ENCODE data around the gene MT1A. TPM values are rescaled to one million over a fixed set of nuclear protein-coding genes. Genes with fewer than 3 reads are reported as not detected.
A peak's percentile ranks its signal among the peaks of the same experiment; 100 is the strongest.

Gene MT1A
- total RNA-seq, 6 experiments from 2014 or later, result 0.50 to 1.5 TPM; not detected in 4

GRCh38 chr16:56593573-56594291 lies 44.7 kb upstream of the MT1A start:
- no peak overlapping the region for H3K4me3 Mint-ChIP-seq
- peaks cover 27% of the 10 kb centered on the region for H3K27me3 Mint-ChIP-seq (ENCODE audit: insufficient read depth)
- no peak for DNase-seq
- no peak for TF ChIP-seq CTCF (IDR thresholded peaks at IDR 0.05)
- H3K27ac Mint-ChIP-seq, result no peak overlapping the region
- H3K36me3 Mint-ChIP-seq (ENCODE audit: low read depth), result no peaks in the 10 kb centered on the region
- H3K9me3 Mint-ChIP-seq, result no peaks in the 10 kb centered on the region
- 0 out of 2 replicates have a peak, but pooled peaks cover 5% of the 10 kb centered on the region for H3K4me1 Mint-ChIP-seq (ENCODE audit: low read depth)

DNA sequence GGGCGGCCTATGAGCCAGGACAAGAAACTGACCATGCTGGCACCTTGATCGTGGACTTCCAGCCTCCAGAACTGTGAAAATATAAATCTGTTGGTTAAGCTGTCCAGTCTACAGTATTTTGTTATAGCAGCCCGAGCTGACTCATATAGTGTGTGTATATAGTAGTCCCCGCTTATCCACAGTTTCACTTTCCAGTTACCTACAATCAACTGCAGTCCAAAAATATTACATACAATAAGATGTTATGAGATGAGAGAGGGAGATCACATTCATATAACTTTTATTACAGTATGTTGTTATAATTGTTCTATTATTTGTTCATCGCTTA lies 44.2 kb upstream of the MT1A start:
- Mint-ChIP-seq H3K4me1 (ENCODE audit: low read depth) (0 out of 2 replicates have a peak, but pooled peaks cover 5% of the 10 kb centered on the region), H3K27ac (no peak overlapping the region), H3K9me3 (no peaks in the 10 kb centered on the region), H3K4me3 (no peak overlapping the region), H3K27me3 (ENCODE audit: insufficient read depth) (peaks cover 25% of the 10 kb centered on the region), H3K36me3 (ENCODE audit: low read depth) (no peaks in the 10 kb centered on the region)
- TF ChIP-seq CTCF (IDR thresholded peaks at IDR 0.05), result no peak
- no peak for DNase-seq

GRCh38 chr16:56600398-56600999 lies 38.0 kb upstream of the MT1A start:
- Mint-ChIP-seq H3K4me1 (ENCODE audit: low read depth) (peaks cover 22% of the 10 kb centered on the region), H3K4me3 (peak overlapping the region; percentile 28; the same call in 1 of the 2 replicates), H3K36me3 (ENCODE audit: low read depth) (no peaks in the 10 kb centered on the region), H3K27ac (no peak overlapping the region), H3K9me3 (no peaks in the 10 kb centered on the region), H3K27me3 (ENCODE audit: insufficient read depth) (peaks cover 13% of the 10 kb centered on the region)
- DNase-seq, result peak; percentile 73
- peak; percentile 87 for TF ChIP-seq CTCF (IDR thresholded peaks at IDR 0.05)

- Mint-ChIP-seq H3K4me3 (no peak overlapping the region), H3K9me3 (no peaks in the 10 kb centered on the region), H3K27me3 (ENCODE audit: insufficient read depth) (peaks cover 9% of the 10 kb centered on the region; the same call in 1 of the 2 replicates), H3K4me1 (ENCODE audit: low read depth) (peaks cover 30% of the 10 kb centered on the region), H3K36me3 (ENCODE audit: low read depth) (peaks cover 3% of the 10 kb centered on the region; the same call in 1 of the 2 replicates), H3K27ac (no peak overlapping the region)
- DNase-seq, result no peak
- TF ChIP-seq CTCF (IDR thresholded peaks at IDR 0.05), result no peak
Observed at GRCh38 chr16:56601325-56601724, 37.1 kb upstream of the MT1A start.

GRCh38 chr16:56603589-56603988 lies 34.9 kb upstream of the MT1A start:
- peaks cover 4% of the 10 kb centered on the region; the same call in 1 of the 2 replicates for H3K36me3 Mint-ChIP-seq (ENCODE audit: low read depth)
- H3K27ac Mint-ChIP-seq, result no peak overlapping the region
- TF ChIP-seq CTCF (IDR thresholded peaks at IDR 0.05), result peak; percentile 68
- peaks cover 48% of the 10 kb centered on the region for H3K4me1 Mint-ChIP-seq (ENCODE audit: low read depth)
- peak; percentile 26 for DNase-seq
- H3K4me3 Mint-ChIP-seq, result no peak overlapping the region
- no peaks in the 10 kb centered on the region for H3K9me3 Mint-ChIP-seq
- H3K27me3 Mint-ChIP-seq (ENCODE audit: insufficient read depth), result peaks cover 6% of the 10 kb centered on the region

Data from HFFc6 (cell line).